ENCODE measurements around the gene DLGAP1. TPM values are rescaled to one million over a fixed set of nuclear protein-coding genes. Genes with fewer than 3 reads are reported as not detected.

The DLGAP1 gene
- polyA plus RNA-seq, 1 experiment = 0.09 TPM

- ChIA-PET CTCF (no interaction called here), POLR2A (no interaction called here)
- peaks cover 6% of the 10 kb centered on the region for H3K9me3 ChIP-seq (ENCODE audit: control insufficient read depth, insufficient read depth, low read length)
- no peak for DNase-seq (ENCODE audit: low read depth, low spot score)
- H3K4me3 ChIP-seq (ENCODE audit: low read depth, low read length) = no peak overlapping the region
- H3K27me3 ChIP-seq (ENCODE audit: control insufficient read depth, insufficient read depth, low read length) = no peaks in the 10 kb centered on the region
- H3K27ac ChIP-seq (ENCODE audit: low read depth, low read length) = no peak overlapping the region
- TF ChIP-seq CTCF (IDR thresholded peaks at IDR 0.05; ENCODE audit: low read depth, low read length) = no peak
These were observed 730.0 kb downstream of the DLGAP1 start for GRCh38 chr18:3725115-3725514.

GRCh38 chr18:3723554-3723953, 731.6 kb downstream of the DLGAP1 start:
- Histone ChIP-seq H3K27ac (ENCODE audit: low read depth, low read length) (peak overlapping the region; percentile 34), H3K4me3 (ENCODE audit: low read depth, low read length) (no peak overlapping the region), H3K27me3 (ENCODE audit: control insufficient read depth, insufficient read depth, low read length) (no peaks in the 10 kb centered on the region), H3K9me3 (ENCODE audit: control insufficient read depth, insufficient read depth, low read length) (no peaks in the 10 kb centered on the region; the same call in 1 of the 2 replicates)
- ChIA-PET CTCF (interaction anchor here (1.0 to 4.2 kb wide), 7 partner anchors 15 to 442 kb away, joined by 3 to 28 read pairs (median 7); no protein-coding TSS in a partner anchor), POLR2A (interaction anchor here (1.1 kb wide), 1 partner anchor 48 kb away, joined by 4 read pairs; no protein-coding TSS in a partner anchor)
- TF ChIP-seq CTCF (IDR thresholded peaks at IDR 0.05; ENCODE audit: low read depth, low read length) = no peak
- DNase-seq (ENCODE audit: low read depth, low spot score) = no peak

- no peak for TF ChIP-seq CTCF (IDR thresholded peaks at IDR 0.05; ENCODE audit: low read depth, low read length)
- Histone ChIP-seq H3K4me3 (ENCODE audit: low read depth, low read length) (no peak overlapping the region), H3K27me3 (ENCODE audit: control insufficient read depth, insufficient read depth, low read length) (no peaks in the 10 kb centered on the region), H3K9me3 (ENCODE audit: control insufficient read depth, insufficient read depth, low read length) (no peaks in the 10 kb centered on the region), H3K27ac (ENCODE audit: low read depth, low read length) (peak overlapping the region; percentile 47)
- ChIA-PET POLR2A (interaction anchor here (1.1 kb wide), 1 partner anchor 48 kb away, joined by 4 read pairs; no protein-coding TSS in a partner anchor), CTCF (interaction anchor here (1.0 to 4.2 kb wide), 7 partner anchors 15 to 441 kb away, joined by 3 to 28 read pairs (median 7); no protein-coding TSS in a partner anchor)
- peak; percentile 86 for DNase-seq (ENCODE audit: low read depth, low spot score)
These were observed 732.3 kb downstream of the DLGAP1 start for GRCh38 chr18:3722649-3723433.

- ChIA-PET CTCF (interaction anchor here (0.6 to 4.2 kb wide), 8 partner anchors 14 to 440 kb away, joined by 3 to 28 read pairs (median 5); no protein-coding TSS in a partner anchor), POLR2A (no interaction called here)
- Histone ChIP-seq H3K9me3 (ENCODE audit: control insufficient read depth, insufficient read depth, low read length) (no peaks in the 10 kb centered on the region), H3K27me3 (ENCODE audit: control insufficient read depth, insufficient read depth, low read length) (no peaks in the 10 kb centered on the region), H3K27ac (ENCODE audit: low read depth, low read length) (no peak overlapping the region), H3K4me3 (ENCODE audit: low read depth, low read length) (no peak overlapping the region)
- no peak for TF ChIP-seq CTCF (IDR thresholded peaks at IDR 0.05; ENCODE audit: low read depth, low read length)
- no peak for DNase-seq (ENCODE audit: low read depth, low spot score)
These were observed 733.1 kb downstream of the DLGAP1 start for GRCh38 chr18:3721771-3722648.

Data from AG04450 (cell line).